H1 (cell line): ENCODE measurements around the gene CCS. TPM values are rescaled to one million over a fixed set of nuclear protein-coding genes. Genes with fewer than 3 reads are reported as not detected.

Source experiments
- BCL11A ChIP-seq, 2 experiments: IDR thresholded peaks; one replicate each; pipeline ENCODE4 v1.6.1; 2011; ENCODE audit warnings: low read depth in 2 of 2, low read length in 2 of 2, mild to moderate bottlenecking in 2 of 2
- BRCA1 ChIP-seq: IDR thresholded peaks from 2 replicates; pipeline ENCODE4 v1.6.1; 2012; ENCODE audit warnings: low read depth, low read length, improper control_type of control experiment
- CBX8 ChIP-seq: fragments of 300-800, 300-1000 bp; sonication (generic); IDR thresholded peaks from 2 replicates; pipeline ENCODE4 v1.7.1; 2016; ENCODE audit warnings: low read depth, low read length, borderline replicate concordance
- CHD1 ChIP-seq: IDR thresholded peaks from 2 replicates; pipeline ENCODE4 v1.6.1; 2012; ENCODE audit warnings: low read depth, low read length, improper control_type of control experiment
- CHD2 ChIP-seq: IDR thresholded peaks from 2 replicates; pipeline ENCODE4 v1.6.1; 2012; ENCODE audit warnings: low read length, improper control_type of control experiment
- EGR1 ChIP-seq: IDR thresholded peaks from 2 replicates; pipeline ENCODE4 v1.6.1; 2011; ENCODE audit warnings: low read depth, low read length, borderline replicate concordance
- EP300 ChIP-seq, 2 experiments: IDR thresholded peaks; 1 replicate in 1 of 2; 2 replicates in 1 of 2; pipeline ENCODE4 v1.6.1; 2011 to 2012; ENCODE audit warnings: low read depth in 2 of 2, low read length in 2 of 2, mild to moderate bottlenecking in 2 of 2, borderline replicate concordance in 1 of 2, inconsistent platforms in 1 of 2, moderate library complexity in 1 of 2
- JUN ChIP-seq: IDR thresholded peaks from 2 replicates; pipeline ENCODE4 v1.6.1; 2011; ENCODE audit warnings: low read depth, mild to moderate bottlenecking, improper control_type of control experiment, low read length
- JUND ChIP-seq: IDR thresholded peaks from 2 replicates; pipeline ENCODE4 v1.6.1; 2011; ENCODE audit warnings: mild to moderate bottlenecking, improper control_type of control experiment, low read length
- NANOG ChIP-seq: IDR thresholded peaks from 2 replicates; pipeline ENCODE4 v1.6.1; 2011; ENCODE audit warnings: low read length, low read depth, mild to moderate bottlenecking, inconsistent platforms; ENCODE audit not compliant: insufficient read depth, poor library complexity, severe bottlenecking
- POLR2A ChIP-seq, 2 experiments: IDR thresholded peaks; 1 replicate in 1 of 2; 2 replicates in 1 of 2; pipeline ENCODE4 v1.6.1; 2011; ENCODE audit warnings: low read depth in 2 of 2, low read length in 2 of 2, mild to moderate bottlenecking in 2 of 2; ENCODE audit errors: control extremely low read depth in 1 of 2
- POU5F1 ChIP-seq: IDR thresholded peaks from 2 replicates; pipeline ENCODE4 v1.6.1; 2011; ENCODE audit warnings: low read depth, mild to moderate bottlenecking, low read length, moderate library complexity
- RBBP5 ChIP-seq: IDR thresholded peaks from 2 replicates; pipeline ENCODE4 v1.7.1; 2012; ENCODE audit warnings: low read depth, mild to moderate bottlenecking, inconsistent platforms, low read length, moderate library complexity, borderline replicate concordance
- RFX5 ChIP-seq: IDR thresholded peaks from 2 replicates; pipeline ENCODE4 v1.6.1; 2011; ENCODE audit warnings: low read depth, low read length, improper control_type of control experiment, borderline replicate concordance
- SAP30 ChIP-seq: fragments of 300-600 bp; sonication (generic); IDR thresholded peaks from 2 replicates; pipeline ENCODE4 v1.7.1; 2012; ENCODE audit warnings: low read length, moderate library complexity, mild to moderate bottlenecking, inconsistent platforms; ENCODE audit not compliant: insufficient read depth, insufficient replicate concordance
- SIN3A ChIP-seq, 2 experiments: IDR thresholded peaks in 1 of 2; conservative IDR thresholded peaks in 1 of 2; 2 replicates each; pipeline ENCODE4 v1.6.1; 2011 to 2012; ENCODE audit warnings: low read length in 2 of 2, improper control_type of control experiment in 1 of 2, low read depth in 1 of 2, mild to moderate bottlenecking in 1 of 2
- SIX5 ChIP-seq: IDR thresholded peaks from 2 replicates; pipeline ENCODE4 v1.6.1; 2011; ENCODE audit warnings: mild to moderate bottlenecking, low read depth, low read length
- SP4 ChIP-seq: IDR thresholded peaks from 2 replicates; pipeline ENCODE4 v1.6.1; 2012; ENCODE audit warnings: low read length, inconsistent platforms
- SUZ12 ChIP-seq: fragments of 200-600 bp; sonication (generic); IDR thresholded peaks from 2 replicates; pipeline ENCODE4 v1.6.1; 2012; ENCODE audit warnings: mild to moderate bottlenecking, inconsistent platforms, low read length, moderate library complexity, mixed read lengths
- TAF1 ChIP-seq: IDR thresholded peaks from 2 replicates; pipeline ENCODE4 v1.6.1; 2011; ENCODE audit warnings: mild to moderate bottlenecking, low read depth, low read length
- TAF7 ChIP-seq: optimal IDR thresholded peaks from 2 replicates; pipeline ENCODE3; 2011; ENCODE audit warnings: low read depth, mild to moderate bottlenecking, inconsistent platforms, low read length, moderate library complexity, borderline replicate concordance
- USF2 ChIP-seq: IDR thresholded peaks from 2 replicates; pipeline ENCODE4 v1.6.1; 2011; ENCODE audit warnings: low read length, improper control_type of control experiment
- YY1 ChIP-seq: IDR thresholded peaks from 2 replicates; pipeline ENCODE4 v1.6.1; 2011; ENCODE audit warnings: low read depth, mild to moderate bottlenecking, low read length
- ZNF274 ChIP-seq: IDR thresholded peaks from 2 replicates; pipeline ENCODE4 v1.7.0; 2012; ENCODE audit warnings: low read length, borderline replicate concordance; ENCODE audit errors: extremely low read depth
- polyA plus RNA-seq, 7 experiments: library from polyadenylated mRNA; depleted of rRNA in 3 of 7; stranded (reverse) in 5 of 7; unstranded in 2 of 7; fragments of >200 nt in 5 of 7; fragments of 200-250 nt in 2 of 7; gene quantifications; 1 replicate in 5 of 7; 2 replicates in 1 of 7; 4 replicates in 1 of 7; pipeline versions ENCODE4 v1.2.1 to v1.2.3, GENCODE V29; 2011 to 2013; ENCODE audit warnings: missing spikeins in 2 of 7, mixed read lengths in 2 of 7
- total RNA-seq: library from RNA; stranded (reverse); fragmentation: NEBNext Ultra II Directional; extraction: Animal tissue kit (Norgen Biotek cat#: 25700); gene quantifications from 2 replicates; pipeline ENCODE4 v1.2.1, GENCODE V29; 2021

Gene CCS
- total and polyA plus RNA-seq, 2 of the 8 experiments (the other 6 are each of a cell fraction or from before 2014, with no cell fraction given) = 37.1 to 37.7 TPM

DNA sequence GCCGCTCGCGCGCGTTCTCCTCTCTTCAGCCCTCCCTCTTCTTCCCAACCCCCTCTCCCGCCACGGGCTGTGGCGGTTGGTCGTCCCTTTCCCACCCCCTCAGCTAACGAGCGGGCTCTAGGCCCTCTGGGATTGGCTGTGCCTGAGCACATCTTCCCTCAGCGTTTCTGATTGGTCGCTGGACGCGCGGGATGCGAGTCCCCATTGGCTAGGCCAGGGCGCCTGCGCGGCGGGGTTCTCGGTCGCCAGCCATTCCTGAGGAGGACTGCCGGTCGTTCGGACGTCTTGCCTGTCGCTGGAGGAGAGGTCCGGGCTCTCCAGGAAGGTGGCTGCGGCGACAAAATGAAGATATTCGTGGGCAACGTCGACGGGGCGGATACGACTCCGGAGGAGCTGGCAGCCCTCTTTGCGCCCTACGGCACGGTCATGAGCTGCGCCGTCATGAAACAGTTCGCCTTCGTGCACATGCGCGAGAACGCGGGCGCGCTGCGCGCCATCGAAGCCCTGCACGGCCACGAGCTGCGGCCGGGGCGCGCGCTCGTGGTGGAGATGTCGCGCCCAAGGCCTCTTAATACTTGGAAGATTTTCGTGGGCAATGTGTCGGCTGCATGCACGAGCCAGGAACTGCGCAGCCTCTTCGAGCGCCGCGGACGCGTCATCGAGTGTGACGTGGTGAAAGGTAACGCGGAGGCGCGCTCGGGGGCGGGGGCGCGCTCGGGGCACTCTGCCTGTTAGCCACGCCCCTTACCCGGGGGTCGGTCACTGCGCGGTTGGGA is 23.6 kb downstream of the CCS start, which contains the start of gene RBM14 (continued):
- 0 out of 2 replicates have a peak, but pooled peaks have one; percentile 16 for TF ChIP-seq YY1
- peak; percentile 98 for TF ChIP-seq TAF1
- peak; percentile 81 for TF ChIP-seq CHD2
- TF ChIP-seq JUN = no peak
- no peak for TF ChIP-seq CHD1
- TF ChIP-seq SIX5 = no peak
- peak; percentile 96 for TF ChIP-seq TAF7
- peak; percentile 75; the same call in 1 of the 2 replicates for TF ChIP-seq RBBP5
- no peak for TF ChIP-seq RFX5
- TF ChIP-seq EP300 (IDR thresholded peaks at IDR 0.05; ENCODE audit: borderline replicate concordance in 1 of 2, low read depth in 2 of 2, low read length in 2 of 2) = no peak
- no peak for TF ChIP-seq SAP30
- TF ChIP-seq BCL11A (IDR thresholded peaks at IDR 0.05; ENCODE audit: low read depth in 2 of 2, low read length in 2 of 2) = no peak
- TF ChIP-seq EGR1 = no peak
- TF ChIP-seq SP4 = peak; percentile 86; the same call in 1 of the 2 replicates
- TF ChIP-seq POU5F1 = no peak
- TF ChIP-seq SIN3A (conservative IDR thresholded peaks at IDR 0.05 in 1 of 2, IDR thresholded peaks at IDR 0.05 in 1 of 2; ENCODE audit: low read depth in 1 of 2, low read length in 2 of 2) = peak; percentile 74 to 90; a peak in 3 of 4 replicates
- TF ChIP-seq USF2 = no peak; the same call in 1 of the 2 replicates
- TF ChIP-seq ZNF274 = no peak
- no peak for TF ChIP-seq CBX8
- TF ChIP-seq BRCA1 = no peak
- peak; percentile 44 for TF ChIP-seq NANOG
- TF ChIP-seq POLR2A (IDR thresholded peaks at IDR 0.05; ENCODE audit: control extremely low read depth in 1 of 2, low read depth in 2 of 2, low read length in 2 of 2) = peak; percentile 92 to 98
- TF ChIP-seq JUND = no peak
- TF ChIP-seq SUZ12 = no peak
